ENCODE results near the gene AMER3.

DNA sequence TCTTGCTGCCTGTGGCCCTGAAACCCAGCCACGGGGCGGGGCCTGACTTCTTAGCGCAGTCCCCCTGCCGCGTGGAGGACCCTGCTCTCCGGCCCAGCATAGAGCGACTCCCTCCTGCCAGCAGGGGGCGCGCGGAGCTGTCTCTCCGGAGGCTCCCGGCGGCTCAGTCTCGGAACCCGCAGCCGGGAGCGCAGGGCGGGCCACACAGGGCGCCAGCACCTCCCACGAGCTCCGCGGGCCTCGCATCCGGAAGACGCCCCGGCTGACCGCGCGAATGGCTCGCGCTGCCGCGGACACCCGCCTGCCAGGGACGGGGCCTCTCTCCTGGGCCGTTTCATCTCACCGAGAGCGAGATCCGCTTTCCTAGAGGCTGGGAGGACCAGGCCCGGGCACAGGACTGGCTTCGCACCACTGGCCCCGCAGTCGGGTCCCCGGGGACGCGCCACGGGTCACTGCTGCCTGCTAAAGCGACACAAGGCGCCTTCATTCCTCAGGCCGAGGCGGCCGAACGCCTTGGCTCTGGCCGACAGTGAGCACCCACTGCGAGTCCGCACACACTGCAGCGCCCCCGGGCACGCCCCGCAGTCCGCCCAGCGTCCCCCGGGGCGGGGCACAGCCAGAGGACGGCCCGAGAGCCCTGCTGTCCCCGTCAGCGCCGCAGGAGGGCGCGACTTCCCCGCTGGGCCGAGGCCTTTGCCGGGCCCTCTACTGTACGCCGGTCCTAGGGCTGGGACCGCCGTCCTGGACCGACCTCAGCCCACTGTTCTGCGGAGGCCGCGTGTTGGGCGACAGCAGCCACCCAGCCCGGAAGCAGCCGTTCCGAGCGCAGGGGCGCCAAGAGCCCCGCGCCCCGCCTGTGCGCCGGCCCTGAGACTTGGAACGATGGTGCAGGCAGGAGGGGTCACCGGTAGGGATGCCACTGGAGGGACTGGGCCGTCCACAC lies 42.4 kb downstream of the AMER3 start:
- TF ChIP-seq, protein P1, sequence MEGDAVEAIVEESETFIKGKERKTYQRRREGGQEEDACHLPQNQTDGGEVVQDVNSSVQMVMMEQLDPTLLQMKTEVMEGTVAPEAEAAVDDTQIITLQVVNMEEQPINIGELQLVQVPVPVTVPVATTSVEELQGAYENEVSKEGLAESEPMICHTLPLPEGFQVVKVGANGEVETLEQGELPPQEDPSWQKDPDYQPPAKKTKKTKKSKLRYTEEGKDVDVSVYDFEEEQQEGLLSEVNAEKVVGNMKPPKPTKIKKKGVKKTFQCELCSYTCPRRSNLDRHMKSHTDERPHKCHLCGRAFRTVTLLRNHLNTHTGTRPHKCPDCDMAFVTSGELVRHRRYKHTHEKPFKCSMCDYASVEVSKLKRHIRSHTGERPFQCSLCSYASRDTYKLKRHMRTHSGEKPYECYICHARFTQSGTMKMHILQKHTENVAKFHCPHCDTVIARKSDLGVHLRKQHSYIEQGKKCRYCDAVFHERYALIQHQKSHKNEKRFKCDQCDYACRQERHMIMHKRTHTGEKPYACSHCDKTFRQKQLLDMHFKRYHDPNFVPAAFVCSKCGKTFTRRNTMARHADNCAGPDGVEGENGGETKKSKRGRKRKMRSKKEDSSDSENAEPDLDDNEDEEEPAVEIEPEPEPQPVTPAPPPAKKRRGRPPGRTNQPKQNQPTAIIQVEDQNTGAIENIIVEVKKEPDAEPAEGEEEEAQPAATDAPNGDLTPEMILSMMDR (IDR thresholded peaks at IDR 0.05; ENCODE audit: low read depth, low read length) = peak; percentile 82
- TF ChIP-seq POLR2A (IDR thresholded peaks at IDR 0.05; ENCODE audit: extremely low read depth, insufficient read length) (no peak), MAX (IDR thresholded peaks at IDR 0.05; ENCODE audit: low read depth, low read length) (peak; percentile 45), MYC (IDR thresholded peaks at IDR 0.05; ENCODE audit: low read depth, low read length) (peak; percentile 80)
